Effector memory CD4-positive, alpha-beta T cell (primary cell): ENCODE data around the gene ODF2.
A peak's percentile ranks its signal among the peaks of the same experiment; 100 is the strongest.
"Not testable (repeated sequence)": the region's sequence is repeated elsewhere in the genome, so short reads cannot be mapped to it uniquely, and the experiment has no call there.

Experiments
- DNase-seq, 3 donors: peaks; one replicate each; pipeline ENCODE4 v3.0.0-alpha.2; 2020
- H3K27ac ChIP-seq: 2 replicates; pipeline ENCODE4 v1.7.0; 2013; ENCODE audit warnings: mild to moderate bottlenecking, low read length, moderate library complexity; ENCODE audit not compliant: insufficient read depth, poor library complexity, severe bottlenecking
- H3K27me3 ChIP-seq: replicated peaks from 2 replicates; pipeline ENCODE4 v1.7.0; 2013; ENCODE audit warnings: mild to moderate bottlenecking, low read length; ENCODE audit not compliant: insufficient read depth, control insufficient read depth, poor library complexity, severe bottlenecking
- H3K36me3 ChIP-seq: 2 replicates; pipeline ENCODE4 v1.7.0; 2013; ENCODE audit warnings: mild to moderate bottlenecking, low read length, moderate library complexity; ENCODE audit not compliant: control insufficient read depth, insufficient read depth
- H3K4me1 ChIP-seq: 2 replicates; pipeline ENCODE4 v1.7.0; 2013; ENCODE audit warnings: low read length, mild to moderate bottlenecking; ENCODE audit not compliant: control insufficient read depth, insufficient read depth, poor library complexity, severe bottlenecking
- H3K4me3 ChIP-seq: 2 replicates; pipeline ENCODE4 v1.7.0; 2013; ENCODE audit warnings: low read length, low read depth, mild to moderate bottlenecking; ENCODE audit not compliant: insufficient read depth, poor library complexity, severe bottlenecking
- H3K9me3 ChIP-seq: 2 replicates; pipeline ENCODE4 v1.7.0; 2013; ENCODE audit warnings: mild to moderate bottlenecking, low read length, moderate library complexity; ENCODE audit not compliant: control insufficient read depth

Gene ODF2

GRCh38 chr9:128446505-128446904 lies 9.3 kb upstream of the ODF2 start:
- not testable (repeated sequence) for H3K4me3 ChIP-seq, H3K4me1 ChIP-seq, H3K27ac ChIP-seq, H3K27me3 ChIP-seq, DNase-seq, H3K36me3 ChIP-seq, H3K9me3 ChIP-seq

DNA sequence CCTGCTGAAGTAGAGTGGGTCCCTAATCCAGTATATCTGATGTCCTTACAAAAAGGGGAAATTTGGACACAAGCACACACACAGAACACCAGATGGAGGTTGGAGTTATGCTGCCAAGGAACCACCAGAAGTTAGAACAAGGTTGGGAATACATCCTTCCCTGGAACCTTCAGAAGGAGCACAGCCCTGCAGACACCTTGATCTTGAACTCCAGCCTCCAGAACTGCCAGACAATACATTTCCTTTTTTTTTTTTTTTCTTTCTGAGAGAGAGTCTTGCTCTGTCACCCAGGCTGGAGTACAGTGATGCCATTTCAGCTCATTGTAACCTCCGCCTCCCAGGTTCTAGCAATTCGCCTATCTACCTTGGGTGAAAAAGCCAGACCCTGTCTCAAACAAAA lies 7.1 kb upstream of the ODF2 start:
- H3K27ac ChIP-seq, result no peak overlapping the region
- no peaks in the 10 kb centered on the region for H3K36me3 ChIP-seq
- no peak for DNase-seq
- H3K4me3 ChIP-seq, result no peak overlapping the region
- no peaks in the 10 kb centered on the region for H3K9me3 ChIP-seq
- no peaks in the 10 kb centered on the region for H3K4me1 ChIP-seq
- no peaks in the 10 kb centered on the region for H3K27me3 ChIP-seq

- H3K36me3 ChIP-seq, result peaks cover 2% of the 10 kb centered on the region
- H3K9me3 ChIP-seq, result no peaks in the 10 kb centered on the region
- DNase-seq, result no peak
- peaks cover 10% of the 10 kb centered on the region for H3K4me1 ChIP-seq
- no peak overlapping the region for H3K27ac ChIP-seq
- no peak overlapping the region for H3K4me3 ChIP-seq
- H3K27me3 ChIP-seq, result no peaks in the 10 kb centered on the region
These were observed 815 bp upstream of the ODF2 start for GRCh38 chr9:128454991-128455390.

DNA sequence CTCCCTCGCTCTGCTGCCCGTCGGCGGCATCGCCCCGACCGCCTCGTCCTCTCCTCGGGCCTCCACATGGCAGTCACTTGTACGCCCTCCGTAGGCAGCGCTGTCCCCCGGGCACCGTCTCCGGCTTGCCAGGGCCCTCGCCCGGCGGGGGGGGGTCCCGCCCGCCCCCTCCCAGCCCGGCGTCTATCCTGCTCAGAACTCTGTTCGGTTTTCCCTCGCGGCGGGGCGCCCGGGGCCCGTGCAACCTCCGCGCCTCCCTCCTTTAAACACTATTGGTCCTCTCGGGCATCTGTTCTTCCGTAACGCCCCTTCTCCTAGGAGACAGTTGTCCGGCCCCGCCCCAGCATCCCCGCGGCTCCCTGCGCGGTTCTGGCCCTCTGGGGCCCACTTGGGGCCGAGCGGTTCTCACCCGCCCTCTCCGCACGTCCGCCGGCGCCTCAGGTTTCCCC lies 831 bp downstream of the ODF2 start:
- Histone ChIP-seq H3K4me1 (peaks cover 10% of the 10 kb centered on the region), H3K27ac (peak overlapping the region; percentile 89)
- DNase-seq, result peak; percentile 33 to 64 (median 58)

DNA sequence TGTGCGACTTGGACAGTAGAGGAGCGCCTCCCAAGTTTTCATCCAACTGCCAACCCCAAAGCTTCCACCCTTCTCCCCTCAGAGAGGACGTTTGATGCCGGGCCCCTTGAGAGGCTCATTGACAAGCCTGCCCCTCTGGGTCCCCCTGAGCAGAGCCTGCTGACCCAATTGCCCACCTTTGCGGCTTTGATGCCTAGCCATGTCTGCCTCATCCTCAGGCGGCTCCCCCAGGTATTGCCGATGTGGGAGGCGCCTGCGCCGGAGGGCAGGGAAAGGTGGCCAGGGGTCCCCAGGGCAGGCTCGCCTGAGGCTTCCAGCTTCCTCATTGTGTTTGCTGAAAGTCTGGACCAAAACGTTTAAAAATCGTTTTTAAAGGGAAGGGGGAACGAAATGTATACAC lies 1.4 kb downstream of the ODF2 start:
- DNase-seq, result no peak
- peaks cover 24% of the 10 kb centered on the region for H3K36me3 ChIP-seq
- peak overlapping the region; percentile 89 for H3K27ac ChIP-seq
- no peaks in the 10 kb centered on the region for H3K27me3 ChIP-seq
- H3K4me3 ChIP-seq, result peak overlapping the region; percentile 93
- peaks cover 10% of the 10 kb centered on the region for H3K4me1 ChIP-seq
- no peaks in the 10 kb centered on the region for H3K9me3 ChIP-seq

More for the DNA sequence above, 831 bp downstream of the ODF2 start:
- Histone ChIP-seq H3K36me3 (peaks cover 18% of the 10 kb centered on the region), H3K9me3 (no peaks in the 10 kb centered on the region), H3K27me3 (no peaks in the 10 kb centered on the region), H3K4me3 (peak overlapping the region; percentile 93)

GRCh38 chr9:128459011-128459410 lies 3.2 kb downstream of the ODF2 start:
- Histone ChIP-seq H3K4me1 (peaks cover 10% of the 10 kb centered on the region), H3K27ac (no peak overlapping the region), H3K9me3 (no peaks in the 10 kb centered on the region), H3K27me3 (no peaks in the 10 kb centered on the region), H3K4me3 (no peak overlapping the region), H3K36me3 (peaks cover 26% of the 10 kb centered on the region)
- no peak for DNase-seq

DNA sequence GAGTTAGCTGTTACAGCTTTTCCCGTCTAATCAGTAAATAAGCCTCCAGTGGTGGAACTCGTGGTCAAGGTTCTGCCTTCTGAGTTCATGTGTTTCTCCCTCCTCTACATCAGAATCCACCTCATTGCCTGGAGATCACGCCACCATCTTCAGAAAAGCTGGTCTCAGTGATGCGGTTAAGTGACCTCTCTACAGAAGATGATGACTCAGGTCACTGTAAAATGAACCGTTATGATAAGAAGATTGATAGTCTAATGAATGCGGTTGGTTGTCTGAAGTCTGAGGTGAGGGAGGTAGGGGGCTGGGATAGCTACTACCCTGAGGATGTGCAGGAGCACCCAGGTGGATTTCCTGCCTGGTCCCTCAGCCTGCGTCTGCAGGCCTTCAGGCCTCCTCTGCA lies 13.3 kb downstream of the ODF2 start:
- H3K9me3 ChIP-seq, result no peaks in the 10 kb centered on the region
- no peak overlapping the region for H3K4me3 ChIP-seq
- no peaks in the 10 kb centered on the region for H3K27me3 ChIP-seq
- no peak for DNase-seq
- peaks cover 14% of the 10 kb centered on the region for H3K36me3 ChIP-seq
- no peaks in the 10 kb centered on the region for H3K4me1 ChIP-seq
- no peak overlapping the region for H3K27ac ChIP-seq

DNA sequence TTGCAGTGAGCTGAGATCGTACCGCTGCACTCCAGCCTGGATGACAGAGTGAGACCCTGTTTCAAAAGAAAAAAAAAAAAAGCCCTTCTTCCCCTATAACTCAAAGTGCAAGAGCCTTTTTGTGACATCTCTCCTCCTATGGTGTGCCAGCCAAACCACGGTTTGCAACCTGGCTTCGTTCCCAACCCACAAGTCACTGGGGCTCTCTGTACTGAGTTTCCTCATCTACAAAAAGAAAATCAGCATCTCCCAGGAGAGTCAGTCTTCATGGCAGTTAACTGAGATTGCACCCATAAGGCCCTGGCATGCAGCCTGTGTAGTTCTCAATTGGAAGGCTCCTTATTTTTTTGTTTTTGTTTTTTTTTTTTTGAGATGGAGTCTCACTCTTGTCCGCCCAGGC lies 14.8 kb downstream of the ODF2 start:
- Histone ChIP-seq H3K4me1 (no peaks in the 10 kb centered on the region), H3K27me3 (no peaks in the 10 kb centered on the region), H3K9me3 (no peaks in the 10 kb centered on the region), H3K4me3 (no peak overlapping the region), H3K36me3 (peaks cover 16% of the 10 kb centered on the region), H3K27ac (no peak overlapping the region)
- DNase-seq, result no peak

- H3K36me3 ChIP-seq, result peaks cover 20% of the 10 kb centered on the region
- no peak for DNase-seq
- H3K4me1 ChIP-seq, result no peaks in the 10 kb centered on the region
- no peak overlapping the region for H3K27ac ChIP-seq
- H3K9me3 ChIP-seq, result no peaks in the 10 kb centered on the region
- no peak overlapping the region for H3K4me3 ChIP-seq
- H3K27me3 ChIP-seq, result no peaks in the 10 kb centered on the region
These were observed 17.3 kb downstream of the ODF2 start for GRCh38 chr9:128473104-128473503.

DNA sequence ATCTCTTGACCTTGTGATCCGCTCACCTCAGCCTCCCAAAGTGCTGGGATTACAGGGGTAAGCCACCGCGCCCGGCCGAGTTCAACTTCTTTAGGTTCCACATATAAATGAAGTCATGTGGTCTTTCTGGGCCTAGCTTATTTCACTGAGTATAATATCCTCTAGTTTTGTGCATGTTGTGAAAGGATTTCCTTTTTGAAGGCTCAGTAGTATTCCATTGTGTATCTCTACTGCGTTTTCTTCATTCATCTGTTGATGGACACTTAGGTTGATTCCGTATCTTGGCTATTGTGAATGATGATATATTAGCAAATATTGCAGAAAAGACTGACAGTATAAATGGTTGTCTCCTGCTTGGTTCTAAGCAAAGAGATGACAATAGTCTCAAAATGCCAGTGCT lies 20.1 kb downstream of the ODF2 start:
- H3K36me3 ChIP-seq, result peaks cover 36% of the 10 kb centered on the region
- H3K27me3 ChIP-seq, result no peaks in the 10 kb centered on the region
- H3K9me3 ChIP-seq, result no peaks in the 10 kb centered on the region
- no peak overlapping the region for H3K27ac ChIP-seq
- DNase-seq, result no peak
- H3K4me1 ChIP-seq, result no peaks in the 10 kb centered on the region
- no peak overlapping the region for H3K4me3 ChIP-seq

- no peak overlapping the region for H3K4me3 ChIP-seq
- no peaks in the 10 kb centered on the region for H3K9me3 ChIP-seq
- H3K27me3 ChIP-seq, result no peaks in the 10 kb centered on the region
- H3K27ac ChIP-seq, result no peak overlapping the region
- peaks cover 46% of the 10 kb centered on the region for H3K36me3 ChIP-seq
- no peaks in the 10 kb centered on the region for H3K4me1 ChIP-seq
- no peak for DNase-seq
These were observed 23.5 kb downstream of the ODF2 start for GRCh38 chr9:128479262-128479661.
